Activated CD8-positive, alpha-beta memory T cell treated with anti-CD3 and anti-CD28 coated beads, Interleukin-2, amount 50 U/mL, for 4 hours (primary cell): ENCODE measurements around the gene OR13C5.
"Not testable (repeated sequence)": the region's sequence is repeated elsewhere in the genome, so short reads cannot be mapped to it uniquely, and the experiment has no call there.

Experiments
- DNase-seq: peaks from one replicate; pipeline ENCODE4 v3.0.0-alpha.2; 2020

OR13C5 gene

GRCh38 chr9:104599313-104599712, at the start of gene OR13C5:
Gene OR13C5 (minus strand): TSS chr9:104599413. CDS start chr9:104599413, 0 bp downstream.
- not testable (repeated sequence) for DNase-seq

GRCh38 chr9:104635456-104635855, 36.2 kb upstream of the OR13C5 start:
- no peak for DNase-seq

GRCh38 chr9:104633976-104634520, 34.8 kb upstream of the OR13C5 start:
- no peak for DNase-seq

- not testable (repeated sequence) for DNase-seq
Measured at GRCh38 chr9:104625964-104626363, 26.8 kb upstream of the OR13C5 start.

GRCh38 chr9:104618104-104618503, 18.9 kb upstream of the OR13C5 start, which contains the start of gene OR13C9:
Gene OR13C9 (minus strand): TSS chr9:104618204. CDS start chr9:104618204, 0 bp downstream.
- no peak for DNase-seq

GRCh38 chr9:104617418-104617817, 18.2 kb upstream of the OR13C5 start:
- DNase-seq = no peak

- DNase-seq = no peak
Measured at GRCh38 chr9:104611213-104611612, 12.0 kb upstream of the OR13C5 start.

GRCh38 chr9:104608336-104608735, 9.1 kb upstream of the OR13C5 start:
- DNase-seq = no peak

- DNase-seq = no peak
Measured at GRCh38 chr9:104606152-104606551, 6.9 kb upstream of the OR13C5 start.

- not testable (repeated sequence) for DNase-seq
Measured at GRCh38 chr9:104605527-104605926, 6.3 kb upstream of the OR13C5 start, which contains the start of gene OR13C2. Gene OR13C2 (minus strand): TSS chr9:104605627. CDS start chr9:104605627, 0 bp downstream.

GRCh38 chr9:104604801-104605200, 5.6 kb upstream of the OR13C5 start:
- no peak for DNase-seq

- not testable (repeated sequence) for DNase-seq
Measured at GRCh38 chr9:104598749-104599148, 464 bp downstream of the OR13C5 start.

GRCh38 chr9:104589626-104590025, 9.6 kb downstream of the OR13C5 start:
- DNase-seq = no peak

- no peak for DNase-seq
Measured at GRCh38 chr9:104586496-104587180, 12.6 kb downstream of the OR13C5 start.

- no peak for DNase-seq
Measured at GRCh38 chr9:104580562-104580961, 18.7 kb downstream of the OR13C5 start.

GRCh38 chr9:104577263-104577662, 21.9 kb downstream of the OR13C5 start:
- DNase-seq = no peak

- no peak for DNase-seq
Measured at GRCh38 chr9:104575456-104575855, 23.8 kb downstream of the OR13C5 start.

- no peak for DNase-seq
Measured at GRCh38 chr9:104572612-104573011, 26.6 kb downstream of the OR13C5 start.

GRCh38 chr9:104568868-104569267, 30.3 kb downstream of the OR13C5 start, which contains the start of gene OR13C8:
Gene OR13C8 (plus strand): TSS chr9:104569168. CDS start chr9:104569168, 0 bp downstream.
- no peak for DNase-seq

- DNase-seq = no peak
Measured at GRCh38 chr9:104564358-104564757, 34.9 kb downstream of the OR13C5 start.

GRCh38 chr9:104556830-104557634, 42.2 kb downstream of the OR13C5 start:
- no peak for DNase-seq

GRCh38 chr9:104555521-104555920, 43.7 kb downstream of the OR13C5 start:
- DNase-seq = no peak

GRCh38 chr9:104553261-104553660, 46.0 kb downstream of the OR13C5 start:
- DNase-seq = no peak
